ENCODE data around the gene SLC28A1.
"Not testable (repeated sequence)": the region's sequence is repeated elsewhere in the genome, so short reads cannot be mapped to it uniquely, and the experiment has no call there.

The SLC28A1 gene

DNA sequence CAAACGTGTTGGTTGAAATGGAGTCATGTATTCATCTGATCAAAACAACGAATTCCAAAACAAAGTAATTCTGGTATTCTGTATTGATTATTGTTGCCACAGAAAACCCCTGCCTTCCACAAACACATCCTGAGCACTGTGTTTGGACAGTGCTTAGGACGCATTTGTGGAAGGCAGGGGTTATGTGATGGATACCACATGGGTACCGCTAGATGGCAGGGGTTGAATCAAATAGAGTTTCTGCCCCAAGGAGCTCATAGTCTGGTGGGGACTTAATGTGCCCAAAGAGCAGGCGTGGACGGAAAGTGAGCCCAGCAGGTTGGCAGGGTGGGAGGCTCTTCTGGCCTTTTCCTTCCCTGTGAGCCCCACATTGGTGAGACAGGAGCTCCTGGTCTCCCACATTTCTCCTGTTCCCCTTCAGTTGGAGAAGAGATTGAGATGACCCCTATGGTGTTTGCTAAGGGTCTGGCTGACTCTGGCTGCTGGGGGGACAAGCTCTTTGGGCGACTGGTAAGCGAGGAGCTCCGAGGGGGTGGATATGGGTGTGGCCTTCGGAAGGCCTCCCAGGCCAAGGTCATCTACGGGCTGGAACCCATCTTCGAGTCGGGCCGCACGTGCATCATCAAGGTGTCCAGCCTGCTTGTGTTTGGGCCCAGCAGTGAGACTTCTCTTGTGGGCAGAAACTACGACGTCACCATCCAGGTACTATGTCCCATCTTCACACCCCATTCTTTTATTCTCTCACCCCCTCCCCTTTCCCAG, 22.1 kb upstream of the SLC28A1 start:
- no peak for DNase-seq

DNA sequence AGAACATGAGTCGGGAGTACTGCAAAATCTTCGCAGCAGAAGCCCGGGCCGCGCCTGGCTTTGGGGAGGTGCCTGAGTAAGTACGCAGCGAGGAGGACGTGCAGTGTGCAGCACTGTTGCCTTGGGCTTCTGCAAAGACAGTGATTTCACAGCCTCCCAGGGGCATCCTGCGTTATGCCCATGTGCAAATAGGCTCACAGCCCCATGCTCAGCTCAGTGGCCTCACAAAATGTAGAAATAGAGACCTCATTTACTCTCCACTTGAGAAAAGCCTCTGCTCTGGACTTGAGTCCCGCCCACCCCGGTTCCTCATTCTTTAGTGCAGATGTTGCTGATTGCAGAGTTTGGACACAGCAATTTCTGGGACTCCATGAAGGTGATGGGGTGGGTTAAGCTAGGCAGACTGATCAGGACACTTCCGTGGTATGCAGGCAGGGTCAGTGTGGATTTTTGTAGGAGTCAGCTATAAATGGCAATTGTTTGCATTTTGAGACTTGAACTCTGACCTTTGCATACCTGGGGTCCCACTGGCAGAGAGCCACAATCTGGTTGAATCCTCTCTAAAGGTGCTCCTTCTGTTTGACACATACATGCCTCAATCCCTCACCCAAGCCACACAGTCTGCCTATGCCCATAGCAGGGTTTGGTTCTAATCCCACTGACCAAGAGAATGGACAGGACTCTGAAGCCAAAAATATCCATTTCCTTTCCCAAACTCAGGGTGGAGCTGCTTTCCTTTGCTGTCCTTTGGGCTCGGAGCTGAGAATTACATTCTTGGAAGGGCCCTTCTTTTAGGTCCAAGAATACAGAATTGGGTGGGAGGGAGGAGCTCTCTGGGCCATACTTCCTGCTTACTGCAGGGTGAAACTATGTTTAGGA, 20.7 kb upstream of the SLC28A1 start:
- DNase-seq, result peak; percentile 38

DNA sequence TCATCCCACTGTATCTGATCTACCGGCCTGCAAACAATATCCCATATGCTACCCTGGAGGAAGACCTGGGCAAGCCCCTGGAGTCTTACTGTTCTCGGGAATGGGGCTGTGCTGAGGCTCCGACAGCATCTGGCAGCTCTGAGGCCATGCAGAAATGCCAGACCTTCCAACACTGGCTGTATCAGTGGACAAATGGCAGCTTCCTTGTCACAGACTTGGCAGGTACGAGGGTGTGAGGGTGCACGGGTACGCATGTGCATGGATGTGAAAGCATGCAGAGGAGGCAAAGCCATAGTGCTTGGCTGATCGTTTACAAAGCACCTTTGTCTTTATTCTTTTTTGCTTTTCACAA, 20.0 kb upstream of the SLC28A1 start:
- DNase-seq, result no peak

DNA sequence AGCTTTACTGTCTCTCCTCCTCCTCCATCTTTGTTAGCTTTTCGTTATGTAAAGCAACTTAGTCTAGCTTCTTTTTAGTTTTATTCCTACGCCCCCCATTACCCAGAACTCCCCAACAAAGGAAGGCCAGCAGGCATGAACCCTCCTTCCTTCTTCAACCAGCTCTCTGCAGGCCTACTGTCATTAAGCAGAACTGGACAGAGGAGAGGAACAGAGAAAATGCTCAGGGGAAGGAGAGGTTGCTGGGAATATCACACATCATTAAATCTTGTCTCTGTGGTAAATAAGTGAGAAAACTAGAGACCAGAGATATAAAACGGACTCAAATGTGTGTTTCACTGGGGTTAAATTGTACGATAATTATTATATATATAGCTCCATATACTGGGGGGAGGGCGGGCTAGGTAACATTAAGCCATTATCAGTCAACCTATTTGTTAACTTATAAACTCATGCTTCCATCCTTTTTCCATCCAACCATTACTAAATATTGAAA, 19.3 kb upstream of the SLC28A1 start:
- no peak for DNase-seq

DNA sequence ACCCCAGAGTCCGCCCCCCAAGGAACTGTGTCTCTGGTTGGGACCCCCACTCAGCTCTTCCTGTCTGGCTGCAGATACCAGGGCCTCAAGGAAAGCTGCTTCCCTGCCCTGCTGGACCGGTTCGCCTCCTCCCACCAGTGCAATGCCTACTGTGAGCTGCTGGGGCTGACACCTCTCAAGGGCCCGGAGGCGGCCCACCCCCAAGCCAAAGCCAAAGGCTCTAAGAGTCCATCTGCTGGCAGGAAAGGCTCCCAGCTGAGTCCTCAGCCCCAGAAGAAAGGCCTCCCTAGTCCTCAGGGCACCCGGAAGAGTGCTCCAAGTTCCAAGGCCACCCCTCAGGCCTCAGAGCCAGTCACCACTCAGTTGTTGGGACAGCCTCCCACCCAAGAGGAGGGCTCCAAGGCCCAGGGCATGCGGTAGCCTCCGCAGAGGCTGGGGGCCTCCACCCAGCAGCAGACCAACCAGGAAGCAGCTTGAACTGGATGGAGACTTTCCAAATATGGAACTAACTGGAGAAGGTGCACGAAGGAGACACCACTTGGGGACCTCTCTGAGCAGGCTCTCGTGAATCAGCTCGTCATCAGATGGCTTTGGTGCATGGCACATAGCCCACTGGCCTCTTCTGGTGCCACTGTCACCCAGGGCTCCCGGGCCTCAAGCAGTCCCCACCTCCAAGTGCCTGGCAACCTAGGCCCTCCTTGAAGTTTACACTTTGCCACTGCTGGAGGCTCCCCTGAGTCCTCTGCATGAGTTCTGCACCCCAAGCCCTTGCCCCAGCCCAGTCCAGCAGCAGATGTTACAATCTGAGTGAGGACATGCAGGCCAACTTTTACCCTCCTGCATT, 16.2 kb upstream of the SLC28A1 start:
- DNase-seq, result no peak

DNA sequence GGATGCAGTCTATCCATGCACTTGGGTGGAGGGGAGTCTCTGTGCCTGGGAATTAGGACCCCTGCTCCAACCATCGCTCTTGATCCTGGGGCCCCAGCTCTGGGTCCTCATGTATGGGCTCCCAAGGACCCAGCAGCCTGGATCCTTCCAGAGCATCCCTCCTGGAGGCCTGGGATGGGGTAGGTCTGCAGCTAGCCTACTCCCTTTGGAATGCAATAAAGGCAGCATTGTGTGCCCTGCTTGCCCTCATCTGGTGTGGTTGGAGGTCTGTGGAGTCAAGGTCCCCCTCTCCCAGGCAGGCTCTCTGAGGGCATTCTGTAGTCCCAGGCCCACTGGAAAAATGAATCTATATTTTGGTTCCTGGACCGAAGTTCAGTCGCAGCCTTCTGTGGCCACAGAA, 15.0 kb upstream of the SLC28A1 start:
- no peak for DNase-seq

DNA sequence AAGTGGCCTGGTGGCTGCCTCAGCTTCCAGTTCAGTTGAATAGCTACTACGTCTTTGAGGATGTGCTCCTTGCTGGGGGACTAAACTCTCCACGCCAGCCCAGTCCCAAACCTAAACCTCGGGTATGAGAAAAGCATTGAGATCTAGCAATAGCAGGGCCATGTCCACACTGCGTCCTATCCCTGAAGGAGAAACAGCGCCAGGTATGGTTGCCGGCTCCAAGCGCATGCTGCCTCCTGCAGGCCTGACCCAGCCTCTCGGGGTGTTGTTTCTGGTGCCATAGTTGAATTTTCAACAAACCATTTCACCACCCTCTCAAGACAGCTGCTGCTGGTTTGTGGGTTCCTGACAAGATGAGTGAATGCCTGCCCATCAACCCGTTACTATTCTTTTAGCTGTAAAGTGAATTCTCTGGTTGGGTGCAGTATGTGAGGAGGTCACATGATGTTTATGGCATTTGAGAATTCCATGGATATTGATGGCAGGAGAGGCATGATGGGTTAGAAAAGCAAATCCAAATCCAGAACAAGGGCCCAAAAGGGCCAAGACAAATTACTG, 13.0 kb upstream of the SLC28A1 start:
- no peak for DNase-seq

GRCh38 chr15:84872009-84872910, 12.2 kb upstream of the SLC28A1 start:
- no peak for DNase-seq

- DNase-seq, result no peak
These were observed 10.5 kb upstream of the SLC28A1 start for GRCh38 chr15:84873997-84874396.

DNA sequence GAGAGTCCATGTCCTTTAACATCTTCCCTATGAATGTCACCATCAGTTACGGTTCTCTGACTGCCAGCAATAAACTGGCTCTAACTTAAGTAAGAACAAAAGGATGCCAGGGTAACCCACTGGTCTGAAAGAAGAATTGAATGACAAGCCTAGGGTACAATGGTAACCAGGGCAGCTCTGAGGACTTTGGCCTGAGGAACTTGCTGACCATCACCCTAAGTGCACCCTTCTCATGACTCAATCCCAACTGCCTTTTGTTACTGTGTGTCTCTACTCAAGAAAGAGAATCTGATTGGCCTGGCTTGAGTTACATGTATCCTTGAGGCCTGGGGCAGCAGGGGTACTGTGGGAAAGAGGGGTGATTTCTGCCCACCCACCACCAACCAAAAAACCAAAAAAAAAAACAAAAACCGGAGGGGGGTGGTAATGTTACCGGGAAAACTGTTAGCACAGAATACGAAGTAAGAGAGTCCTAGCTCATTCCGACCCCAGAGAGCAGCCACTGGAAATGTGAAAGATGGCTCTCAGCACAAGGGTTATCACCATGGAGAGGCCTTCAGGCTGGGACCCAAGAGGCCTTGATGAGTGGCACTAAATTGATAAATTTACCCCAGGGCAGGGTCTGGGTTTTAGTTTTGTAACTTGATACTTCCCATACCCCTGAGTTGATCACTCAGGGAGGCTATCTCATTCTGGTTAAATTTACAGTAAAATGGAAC, 9.3 kb upstream of the SLC28A1 start:
- DNase-seq, result no peak

DNA sequence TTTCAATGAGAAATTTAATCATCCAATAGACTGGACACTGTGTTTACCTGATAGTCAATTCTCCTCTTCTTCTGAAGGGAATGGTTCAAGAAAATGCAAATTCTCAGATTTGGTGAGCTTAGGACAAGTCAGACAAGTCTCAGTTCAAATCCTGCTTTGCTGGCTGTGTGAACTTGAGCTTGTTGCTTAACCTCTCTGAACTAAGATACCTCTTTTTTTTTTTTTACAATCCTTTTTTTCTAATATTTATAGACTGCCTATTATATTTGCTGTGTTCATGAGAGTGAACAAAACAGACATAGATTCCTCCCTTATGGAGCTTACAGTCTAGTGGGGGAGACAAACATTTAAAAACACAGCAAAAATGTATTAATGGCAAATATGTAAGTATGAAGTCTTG, 8.2 kb upstream of the SLC28A1 start:
- DNase-seq, result no peak

DNA sequence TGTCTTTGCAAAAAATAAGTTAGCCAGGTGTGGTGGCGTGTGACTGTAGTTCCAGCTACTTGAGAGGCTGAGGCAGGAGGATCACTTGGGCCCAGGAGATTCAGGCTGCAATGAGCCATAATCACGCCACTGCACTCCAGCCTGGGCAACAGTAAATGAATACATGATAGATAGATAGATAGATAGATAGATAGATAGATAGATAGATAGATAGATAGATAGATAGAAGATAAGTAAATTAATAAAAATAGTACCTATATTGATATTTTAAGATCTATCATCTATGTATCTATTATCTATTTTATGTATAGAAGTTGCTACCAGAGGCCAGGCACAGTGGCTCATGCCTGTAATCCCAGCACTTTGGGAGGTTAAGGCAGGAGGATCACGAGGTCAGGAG, 6.8 kb upstream of the SLC28A1 start:
- not testable (repeated sequence) for DNase-seq

DNA sequence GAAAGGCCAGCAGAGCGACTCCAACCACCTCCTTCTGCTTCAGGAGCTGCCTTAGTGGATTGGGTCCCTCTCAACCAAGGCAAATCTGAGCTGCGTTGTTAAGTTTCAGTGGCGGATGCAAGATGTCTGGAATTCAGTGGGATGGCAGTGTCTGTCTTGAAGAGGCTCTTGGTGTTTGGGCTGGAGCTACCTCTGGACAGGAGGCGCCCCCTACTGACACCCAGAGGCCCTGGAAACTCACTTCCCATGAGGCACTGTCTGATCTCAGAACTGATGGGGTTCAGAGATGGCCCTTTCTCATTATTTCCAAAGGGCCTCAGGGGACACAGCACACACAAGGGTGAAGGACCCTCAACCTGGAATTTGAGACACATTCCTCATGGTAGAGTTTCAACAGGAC, 6.0 kb upstream of the SLC28A1 start:
- peak; percentile 70 for DNase-seq

GRCh38 chr15:84879088-84879780, 5.2 kb upstream of the SLC28A1 start:
- DNase-seq, result no peak

DNA sequence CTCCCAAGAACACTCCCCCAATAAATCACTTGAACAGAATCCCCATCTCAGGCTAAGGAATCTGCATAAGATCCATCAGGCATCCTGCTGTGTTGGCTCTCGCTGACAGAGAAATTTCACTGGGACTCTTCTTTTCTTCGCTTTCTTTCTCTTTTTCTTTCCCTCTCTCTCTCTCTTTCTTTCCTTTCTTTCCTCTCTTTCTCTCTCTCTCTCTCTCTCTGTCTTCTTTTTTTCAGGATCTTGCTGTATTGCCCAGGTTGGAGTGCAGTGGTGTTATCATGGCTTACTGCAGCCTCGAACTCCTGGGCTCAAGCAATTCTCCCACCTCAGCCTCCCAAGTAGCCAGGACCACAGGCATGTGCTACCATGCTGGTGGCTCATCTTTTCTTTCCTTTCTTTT, 4.5 kb upstream of the SLC28A1 start:
- no peak for DNase-seq

GRCh38 chr15:84880822-84881519, 3.5 kb upstream of the SLC28A1 start:
- DNase-seq, result no peak

DNA sequence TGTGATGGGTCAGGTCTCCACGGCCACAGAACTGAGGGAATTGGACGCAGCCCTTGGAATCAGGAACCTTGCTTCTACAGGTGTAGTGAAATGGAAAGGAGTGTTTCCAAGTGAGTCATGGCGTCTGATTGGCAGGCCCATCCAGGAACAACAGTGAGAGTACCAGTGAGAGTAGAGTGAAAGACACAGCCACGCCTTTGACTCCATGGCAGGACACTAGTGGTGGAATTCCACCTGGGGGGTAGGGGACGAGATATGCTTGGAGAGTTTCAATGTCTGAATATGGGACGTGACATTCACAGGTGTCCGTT, 3.0 kb upstream of the SLC28A1 start:
- no peak for DNase-seq

GRCh38 chr15:84883466-84883865, 996 bp upstream of the SLC28A1 start:
- DNase-seq, result no peak

GRCh38 chr15:84885801-84886200, 1.3 kb downstream of the SLC28A1 start:
- no peak for DNase-seq

Measured in suppressor macrophage treated with lipopolysaccharide for 4 hours (primary cell).